Lower leg skin (tissue), 3 donors: ENCODE measurements around the gene EDEM3.

Experiments used
- POLR2A ChIP-seq, 2 donors: fragments of 450-650 bp; IDR thresholded peaks; one replicate each; pipeline ENCODE4 v1.6.1; 2016 to 2017; ENCODE audit warnings: antibody characterized with exemption in 2 of 2, mild to moderate bottlenecking in 1 of 2, moderate library complexity in 1 of 2
- TF ChIP-seq, protein P1 (sequence below), 3 donors: fragments of 450-650 bp; IDR thresholded peaks; one replicate each; pipeline ENCODE4 v1.5.1; 2016; ENCODE audit warnings: antibody characterized with exemption in 3 of 3, mild to moderate bottlenecking in 3 of 3, moderate library complexity in 2 of 3

GRCh38 chr1:184801503-184801902, 46.8 kb upstream of the EDEM3 start:
- no peak for TF ChIP-seq POLR2A (IDR thresholded peaks at IDR 0.05)
- TF ChIP-seq, protein P1, sequence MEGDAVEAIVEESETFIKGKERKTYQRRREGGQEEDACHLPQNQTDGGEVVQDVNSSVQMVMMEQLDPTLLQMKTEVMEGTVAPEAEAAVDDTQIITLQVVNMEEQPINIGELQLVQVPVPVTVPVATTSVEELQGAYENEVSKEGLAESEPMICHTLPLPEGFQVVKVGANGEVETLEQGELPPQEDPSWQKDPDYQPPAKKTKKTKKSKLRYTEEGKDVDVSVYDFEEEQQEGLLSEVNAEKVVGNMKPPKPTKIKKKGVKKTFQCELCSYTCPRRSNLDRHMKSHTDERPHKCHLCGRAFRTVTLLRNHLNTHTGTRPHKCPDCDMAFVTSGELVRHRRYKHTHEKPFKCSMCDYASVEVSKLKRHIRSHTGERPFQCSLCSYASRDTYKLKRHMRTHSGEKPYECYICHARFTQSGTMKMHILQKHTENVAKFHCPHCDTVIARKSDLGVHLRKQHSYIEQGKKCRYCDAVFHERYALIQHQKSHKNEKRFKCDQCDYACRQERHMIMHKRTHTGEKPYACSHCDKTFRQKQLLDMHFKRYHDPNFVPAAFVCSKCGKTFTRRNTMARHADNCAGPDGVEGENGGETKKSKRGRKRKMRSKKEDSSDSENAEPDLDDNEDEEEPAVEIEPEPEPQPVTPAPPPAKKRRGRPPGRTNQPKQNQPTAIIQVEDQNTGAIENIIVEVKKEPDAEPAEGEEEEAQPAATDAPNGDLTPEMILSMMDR (IDR thresholded peaks at IDR 0.05), result no peak
